GM18520 (cell line): ENCODE data around the gene G3BP1.
A peak's percentile ranks its signal among the peaks of the same experiment; 100 is the strongest.
"Not testable (repeated sequence)": the region's sequence is repeated elsewhere in the genome, so short reads cannot be mapped to it uniquely, and the experiment has no call there.

ENCODE experiments used
- ATAC-seq: cut with Tn5 transposase; IDR thresholded peaks from one replicate; pipeline ENCODE4 v1.9.1; 2021; ENCODE audit not compliant: unreplicated experiment

Gene G3BP1

GRCh38 chr5:151793358-151793757 lies 21.6 kb downstream of the G3BP1 start:
- no peak for ATAC-seq

GRCh38 chr5:151795426-151795825 lies 23.7 kb downstream of the G3BP1 start:
- no peak for ATAC-seq

DNA sequence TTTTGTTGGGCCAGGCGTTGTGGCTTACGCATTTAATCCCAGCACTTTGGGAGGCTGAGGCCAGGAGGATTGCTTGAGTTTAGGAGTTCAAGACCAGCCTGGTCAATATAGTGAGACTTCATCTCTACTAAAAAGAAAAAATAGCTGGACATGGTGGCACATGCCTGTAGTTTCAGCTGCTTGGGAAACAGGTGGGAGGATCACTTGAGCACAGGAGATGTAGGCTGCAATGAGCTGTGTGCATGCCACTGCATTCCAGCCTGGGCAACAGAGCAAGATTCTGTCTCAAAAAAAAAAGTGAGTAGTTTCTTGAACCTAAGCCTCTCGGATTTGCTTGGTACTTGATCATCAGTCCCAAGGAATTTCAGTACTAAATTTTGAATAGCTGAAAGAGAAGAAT lies 26.9 kb downstream of the G3BP1 start:
- no peak for ATAC-seq

- no peak for ATAC-seq
Observed at GRCh38 chr5:151799407-151799806, 27.7 kb downstream of the G3BP1 start.

DNA sequence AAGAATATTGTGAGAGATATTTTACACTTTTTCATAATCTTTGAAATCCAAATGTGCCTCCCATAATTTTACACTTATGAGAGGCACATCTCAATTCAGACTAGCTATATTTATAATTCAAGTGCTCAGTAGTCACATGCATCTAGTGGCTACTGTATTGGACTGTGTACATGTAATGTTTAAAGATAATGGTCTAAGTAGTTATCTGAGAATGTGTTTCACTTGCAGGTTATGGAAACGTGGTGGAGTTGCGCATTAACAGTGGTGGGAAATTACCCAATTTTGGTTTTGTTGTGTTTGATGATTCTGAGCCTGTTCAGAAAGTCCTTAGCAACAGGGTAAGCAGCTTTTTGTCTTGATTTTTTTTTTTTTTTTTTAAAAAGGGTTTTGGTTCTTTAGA lies 28.8 kb downstream of the G3BP1 start:
- no peak for ATAC-seq

- ATAC-seq, result no peak
Observed at GRCh38 chr5:151805414-151806223, 33.9 kb downstream of the G3BP1 start.

- no peak for ATAC-seq
Observed at GRCh38 chr5:151808451-151809169, 36.9 kb downstream of the G3BP1 start.

DNA sequence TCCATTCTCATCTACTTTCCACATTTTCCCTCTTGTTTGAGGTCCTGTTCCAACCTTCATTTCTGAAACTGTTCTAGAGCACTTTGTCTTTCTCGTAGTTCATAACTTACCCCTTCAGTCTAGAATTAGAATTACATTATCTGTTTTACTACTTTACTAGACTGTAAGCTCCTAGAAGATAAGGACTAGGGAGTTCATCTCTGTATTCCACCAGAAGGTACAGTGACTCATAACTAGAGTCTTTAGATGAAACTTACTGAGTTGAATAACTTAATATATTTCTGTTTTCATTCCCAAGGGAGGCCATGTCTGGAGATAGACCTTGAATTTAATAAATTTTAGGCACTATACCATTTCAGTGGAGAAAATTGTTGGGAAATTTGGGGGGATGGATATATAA lies 38.7 kb downstream of the G3BP1 start:
- ATAC-seq, result no peak

GRCh38 chr5:151810897-151811296 lies 39.1 kb downstream of the G3BP1 start:
- ATAC-seq, result no peak

GRCh38 chr5:151811593-151812321 lies 40.0 kb downstream of the G3BP1 start:
- no peak for ATAC-seq

DNA sequence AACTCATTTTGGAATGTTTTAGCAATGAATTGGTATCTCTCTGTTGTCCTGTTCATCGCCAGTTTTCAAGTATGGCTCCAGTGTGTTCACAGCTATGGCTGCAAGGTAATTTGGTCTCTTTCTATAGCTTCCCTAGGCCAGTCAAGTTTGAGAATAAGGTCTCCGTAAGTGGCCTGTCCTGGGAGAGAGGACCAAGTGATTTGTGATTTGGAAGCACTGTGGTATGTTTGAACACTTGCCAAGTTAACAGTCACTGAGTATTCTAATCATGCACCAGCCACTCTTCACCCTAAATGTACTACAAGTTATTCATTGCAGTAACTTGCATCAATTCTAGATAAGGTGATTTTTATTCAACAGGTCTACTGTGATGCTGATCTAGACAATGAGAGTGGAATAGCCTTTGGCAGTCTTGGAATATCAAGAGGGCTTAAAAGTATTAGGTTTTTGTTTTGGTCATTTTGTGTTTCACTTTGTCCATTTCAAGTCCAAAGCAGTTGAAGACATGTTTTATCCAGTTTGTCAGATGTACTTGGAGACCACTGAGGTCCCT lies 41.1 kb downstream of the G3BP1 start:
- no peak for ATAC-seq

GRCh38 chr5:151815051-151815450 lies 43.3 kb downstream of the G3BP1 start:
- ATAC-seq, result no peak

DNA sequence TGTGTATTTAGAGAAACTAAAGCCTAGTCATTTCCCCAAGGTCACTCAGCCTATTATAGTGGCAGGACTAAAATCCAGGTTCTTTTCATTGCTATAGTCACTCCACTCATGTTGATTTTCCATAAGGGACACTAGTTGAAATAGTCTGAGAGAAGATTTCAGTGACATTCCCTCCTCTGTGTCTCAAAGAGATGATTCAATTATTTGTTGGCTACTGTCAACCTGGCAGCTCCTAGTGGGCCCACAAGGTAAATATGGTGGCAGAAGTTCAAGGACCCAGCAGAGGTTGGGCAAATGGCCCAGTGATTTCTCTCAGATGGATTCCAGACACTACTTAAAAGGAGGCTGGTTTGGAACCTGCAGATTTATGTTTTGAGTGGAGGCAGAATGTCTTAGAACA lies 48.1 kb downstream of the G3BP1 start:
- no peak for ATAC-seq

- no peak for ATAC-seq
Observed at GRCh38 chr5:151820271-151820670, 48.5 kb downstream of the G3BP1 start.

DNA sequence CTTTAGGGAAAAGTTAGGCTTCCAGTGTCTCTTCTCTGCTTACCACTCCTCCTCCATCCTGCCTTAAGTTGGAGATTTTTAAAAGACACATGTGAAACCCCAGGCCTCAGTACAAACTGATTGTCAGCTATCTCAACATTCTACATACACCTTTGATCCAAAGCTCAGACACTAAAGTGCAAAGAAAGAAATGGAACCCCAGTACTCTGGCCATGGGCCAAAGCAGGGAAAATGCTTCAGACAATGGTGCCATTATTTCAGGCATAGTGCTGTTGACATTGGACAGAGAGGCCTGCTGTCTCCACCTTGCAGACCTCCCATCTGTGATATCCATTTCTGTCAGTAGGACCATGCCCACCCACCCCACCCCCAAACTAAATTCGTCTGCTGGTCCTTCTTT lies 49.1 kb downstream of the G3BP1 start:
- ATAC-seq, result no peak

DNA sequence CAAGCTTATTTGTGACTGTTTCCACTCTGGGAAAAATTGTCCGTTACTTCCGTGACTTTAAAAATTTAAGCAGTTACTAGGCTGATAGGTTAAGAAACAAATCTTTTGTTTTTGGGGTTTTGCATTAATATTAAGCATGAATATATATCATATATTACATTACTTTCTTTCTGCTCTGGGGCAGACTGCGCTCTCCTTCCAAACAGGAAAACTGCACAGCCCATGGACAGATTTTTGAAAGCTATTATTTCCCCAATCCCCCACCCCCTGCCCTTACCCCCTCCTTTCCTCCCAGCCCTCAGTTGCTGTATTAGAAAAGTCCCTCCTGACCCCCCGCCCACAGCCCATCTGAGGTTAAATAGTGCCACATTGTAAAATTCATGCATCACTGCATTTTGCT lies 50.4 kb downstream of the G3BP1 start:
- no peak for ATAC-seq

GRCh38 chr5:151825445-151825844 lies 53.7 kb downstream of the G3BP1 start:
- ATAC-seq, result peak; percentile 45

DNA sequence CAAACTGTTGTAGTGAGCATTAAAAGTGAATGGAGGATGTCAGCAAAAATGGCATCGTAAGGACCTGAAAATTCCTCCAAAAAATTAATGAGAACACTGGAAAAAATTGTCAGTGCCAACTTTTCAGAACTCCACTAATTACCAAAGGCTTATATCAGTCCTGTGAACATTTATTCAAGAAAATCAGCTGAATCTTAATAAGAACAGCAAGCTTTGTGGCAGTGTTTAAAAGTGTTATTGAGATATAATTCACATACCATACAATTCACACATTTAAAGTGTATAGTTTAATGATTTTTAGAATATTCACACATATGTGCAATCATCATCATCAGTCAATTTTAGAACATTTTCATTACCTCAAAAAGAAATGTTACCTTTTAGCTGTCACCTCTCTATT lies 57.6 kb downstream of the G3BP1 start:
- ATAC-seq, result no peak

GRCh38 chr5:151832843-151833242 lies 61.1 kb downstream of the G3BP1 start:
- ATAC-seq, result not testable (repeated sequence)

GRCh38 chr5:151846765-151847164 lies 75.0 kb downstream of the G3BP1 start:
- no peak for ATAC-seq

- ATAC-seq, result no peak
Observed at GRCh38 chr5:151847871-151848270, 76.1 kb downstream of the G3BP1 start.

GRCh38 chr5:151855701-151856100 lies 83.9 kb downstream of the G3BP1 start:
- ATAC-seq, result no peak
